Common myeloid progenitor, CD34-positive (primary cell): ENCODE data around the gene GASK1A.

Experiments
- CTCF ChIA-PET: fragments of 350-600 bp; sonication (Branson Sonifier 250); formaldehyde crosslinking; loops from one replicate; lab custom pipeline; 2021; ENCODE audit warnings: antibody characterized with exemption; lab: Charles Lee
- POLR2A ChIA-PET: fragments of 350-600 bp; sonication (Branson Sonifier 250); formaldehyde crosslinking; loops from one replicate; lab custom pipeline; 2021; ENCODE audit warnings: antibody characterized with exemption; lab: Charles Lee
- DNase-seq, 3 donors: peaks; one replicate each; pipeline versions ENCODE4 v3.0.0 to v3.0.0-alpha.2; 2013
- H3K27ac ChIP-seq, 2 experiments: 1 replicate in 1 of 2; 2 replicates in 1 of 2; pipeline ENCODE4 v1.7.0; 2013; ENCODE audit warnings: inconsistent platforms in 2 of 2, low read length in 2 of 2, mild to moderate bottlenecking in 2 of 2, low read depth in 1 of 2, moderate library complexity in 1 of 2; ENCODE audit not compliant: severe bottlenecking in 2 of 2, insufficient read depth in 1 of 2, poor library complexity in 1 of 2
- H3K27me3 ChIP-seq, 5 experiments: replicated peaks in 2 of 5; 1 replicate in 3 of 5; 2 replicates in 2 of 5; pipeline versions ENCODE4 v1.6.1 to v1.7.0; 2013; ENCODE audit warnings: low read length in 4 of 5, mild to moderate bottlenecking in 2 of 5, moderate library complexity in 2 of 5, inconsistent platforms in 1 of 5; ENCODE audit not compliant: insufficient read depth in 5 of 5, control insufficient read depth in 4 of 5
- H3K36me3 ChIP-seq, 4 experiments: 1 replicate in 2 of 4; 2 replicates in 2 of 4; pipeline versions ENCODE4 v1.6.1 to v1.7.0; 2013; ENCODE audit warnings: low read length in 3 of 4, control low read depth in 1 of 4, mild to moderate bottlenecking in 1 of 4; ENCODE audit not compliant: control insufficient read depth in 4 of 4, insufficient read depth in 4 of 4
- H3K4me1 ChIP-seq, 4 experiments: 1 replicate in 3 of 4; 2 replicates in 1 of 4; pipeline versions ENCODE4 v1.6.1 to v1.7.1; 2013; ENCODE audit warnings: low read length in 3 of 4, mild to moderate bottlenecking in 3 of 4, control low read depth in 1 of 4, inconsistent platforms in 1 of 4, moderate library complexity in 1 of 4; ENCODE audit not compliant: control insufficient read depth in 4 of 4, insufficient read depth in 4 of 4; ENCODE audit errors: control extremely low read depth in 1 of 4
- H3K4me3 ChIP-seq, 7 experiments: 1 replicate in 4 of 7; 2 replicates in 3 of 7; pipeline versions ENCODE4 v1.5.1 to v1.7.0; 2013; ENCODE audit warnings: mild to moderate bottlenecking in 7 of 7, low read length in 6 of 7, moderate library complexity in 6 of 7, inconsistent platforms in 2 of 7, low read depth in 2 of 7, control low read depth in 1 of 7; ENCODE audit not compliant: insufficient read depth in 4 of 7, control insufficient read depth in 1 of 7; ENCODE audit errors: extremely low read depth in 1 of 7
- H3K9me3 ChIP-seq, 5 experiments: 1 replicate in 4 of 5; 2 replicates in 1 of 5; pipeline versions ENCODE4 v1.6.1 to v1.7.1; 2013; ENCODE audit warnings: low read length in 4 of 5, mild to moderate bottlenecking in 2 of 5, inconsistent platforms in 1 of 5, low read depth in 1 of 5, moderate library complexity in 1 of 5; ENCODE audit not compliant: control insufficient read depth in 4 of 5, insufficient read depth in 2 of 5; ENCODE audit errors: control extremely low read depth in 1 of 5
- WGBS: methylation state at CpG from one replicate; pipeline ENCODE4 v1.1.5; 2013; ENCODE audit not compliant: insufficient coverage; 5-methylcytosine and 5-hydroxymethylcytosine counted together

GASK1A gene

GRCh38 chr3:43019826-43020225 lies 40.7 kb downstream of the GASK1A start:
- Histone ChIP-seq H3K27me3 (no peaks in the 10 kb centered on the region), H3K4me1 (peaks cover 0 to 16% (median 13%) of the 10 kb centered on the region in 4 experiments), H3K27ac (no peak overlapping the region), H3K9me3 (peaks cover 0 to 25% (median 22%) of the 10 kb centered on the region in 5 experiments), H3K4me3 (no peak overlapping the region), H3K36me3 (no peaks in the 10 kb centered on the region)
- CTCF ChIA-PET, result interaction anchor here (1.4 kb wide), 1 partner anchor 23 kb away, joined by 3 read pairs; no protein-coding TSS in a partner anchor
- no peak for DNase-seq
- POLR2A ChIA-PET, result no interaction called here

GRCh38 chr3:43021186-43021585 lies 42.1 kb downstream of the GASK1A start:
- peaks cover 0 to 13% (median 12%) of the 10 kb centered on the region in 5 experiments for H3K9me3 ChIP-seq
- H3K36me3 ChIP-seq, result no peaks in the 10 kb centered on the region
- no peak for DNase-seq
- WGBS, result 100% methylated on average over 1 of the region's 4 CpGs
- no peak overlapping the region for H3K27ac ChIP-seq
- H3K4me3 ChIP-seq, result no peak overlapping the region
- peaks cover 0 to 16% (median 13%) of the 10 kb centered on the region in 4 experiments for H3K4me1 ChIP-seq
- H3K27me3 ChIP-seq, result no peaks in the 10 kb centered on the region
- POLR2A ChIA-PET, result no interaction called here
- CTCF ChIA-PET, result interaction anchor here (1.4 kb wide), 1 partner anchor 21 kb away, joined by 3 read pairs; no protein-coding TSS in a partner anchor

GRCh38 chr3:43022121-43022520 lies 43.0 kb downstream of the GASK1A start:
- no CpG with 5 or more reads among the region's 1 CpG for WGBS
- ChIA-PET CTCF (no interaction called here), POLR2A (no interaction called here)
- no peak overlapping the region for H3K4me3 ChIP-seq
- no peak overlapping the region for H3K27ac ChIP-seq
- no peaks in the 10 kb centered on the region for H3K27me3 ChIP-seq
- DNase-seq, result no peak
- no peaks in the 10 kb centered on the region for H3K36me3 ChIP-seq
- H3K4me1 ChIP-seq, result peaks cover 0 to 16% (median 13%) of the 10 kb centered on the region in 4 experiments
- H3K9me3 ChIP-seq, result peaks cover 0 to 6% (median 2%) of the 10 kb centered on the region in 5 experiments

GRCh38 chr3:43023066-43023465 lies 44.0 kb downstream of the GASK1A start:
- Histone ChIP-seq H3K4me3 (no peak overlapping the region), H3K36me3 (no peaks in the 10 kb centered on the region), H3K27me3 (no peaks in the 10 kb centered on the region), H3K4me1 (peaks cover 0 to 16% (median 13%) of the 10 kb centered on the region in 4 experiments), H3K9me3 (peaks cover 0 to 6% (median 0%) of the 10 kb centered on the region in 5 experiments), H3K27ac (no peak overlapping the region)
- CTCF ChIA-PET, result no interaction called here
- DNase-seq, result no peak
- WGBS, result 100% methylated on average over 1 of the region's 4 CpGs
- POLR2A ChIA-PET, result no interaction called here

GRCh38 chr3:43023746-43024145 lies 44.6 kb downstream of the GASK1A start:
- peak overlapping the region in 1 of 2 experiments; percentile 28 for H3K27ac ChIP-seq
- WGBS, result 94% methylated on average over 3 of the region's 5 CpGs
- H3K4me1 ChIP-seq, result peaks cover 0 to 16% (median 13%) of the 10 kb centered on the region in 4 experiments
- H3K9me3 ChIP-seq, result peaks cover 0 to 6% (median 0%) of the 10 kb centered on the region in 5 experiments
- CTCF ChIA-PET, result no interaction called here
- no peak for DNase-seq
- POLR2A ChIA-PET, result no interaction called here
- no peak overlapping the region for H3K4me3 ChIP-seq
- H3K27me3 ChIP-seq, result no peaks in the 10 kb centered on the region
- no peaks in the 10 kb centered on the region for H3K36me3 ChIP-seq

- peak; percentile 21 to 77 (median 70) for DNase-seq
- H3K4me3 ChIP-seq, result peak overlapping the region in 1 of 7 experiments; percentile 19
- no peaks in the 10 kb centered on the region for H3K27me3 ChIP-seq
- H3K4me1 ChIP-seq, result peaks cover 0 to 16% (median 13%) of the 10 kb centered on the region in 4 experiments
- H3K27ac ChIP-seq, result peak overlapping the region in 1 of 2 experiments; percentile 28
- H3K36me3 ChIP-seq, result no peaks in the 10 kb centered on the region
- CTCF ChIA-PET, result no interaction called here
- 32% methylated on average over 5 of the region's 6 CpGs for WGBS
- H3K9me3 ChIP-seq, result peaks cover 0 to 6% (median 0%) of the 10 kb centered on the region in 5 experiments
- POLR2A ChIA-PET, result interaction anchor here (0.6 kb wide), 1 partner anchor 1116 kb away, joined by 3 read pairs; no protein-coding TSS in a partner anchor
These were observed 45.2 kb downstream of the GASK1A start for GRCh38 chr3:43024181-43024885.

GRCh38 chr3:43025423-43025822 lies 46.3 kb downstream of the GASK1A start:
- no peak for DNase-seq
- Histone ChIP-seq H3K4me3 (no peak overlapping the region), H3K4me1 (peaks cover 0 to 16% (median 13%) of the 10 kb centered on the region in 4 experiments), H3K27ac (no peak overlapping the region), H3K27me3 (no peaks in the 10 kb centered on the region), H3K9me3 (peaks cover 0 to 6% (median 0%) of the 10 kb centered on the region in 5 experiments), H3K36me3 (no peaks in the 10 kb centered on the region)
- 96% methylated on average over 3 of the region's 5 CpGs for WGBS
- CTCF ChIA-PET, result no interaction called here
- POLR2A ChIA-PET, result no interaction called here
